GM20431 (cell line): Measurements from ENCODE around the gene LRCH3.

ENCODE experiments used
- in situ Hi-C: fragments of 300-500 bp; cut with MseI, MboI; formaldehyde crosslinking; loops from one replicate; pipeline ENCODE4 v1.15.0; 2020; ENCODE audit warnings: low sequenced_read_pairs; ENCODE audit not compliant: unreplicated experiment

LRCH3 gene

GRCh38 chr3:197830308-197830966 lies 39.4 kb downstream of the LRCH3 start:
- in situ Hi-C loops = no loop called here

- in situ Hi-C loops = no loop called here
Observed at GRCh38 chr3:197830967-197831313, 39.9 kb downstream of the LRCH3 start.

- in situ Hi-C loops = no loop called here
Observed at GRCh38 chr3:197833930-197834715, 43.1 kb downstream of the LRCH3 start.

- in situ Hi-C loops = no loop called here
Observed at GRCh38 chr3:197835509-197835908, 44.5 kb downstream of the LRCH3 start.

- in situ Hi-C loops = no loop called here
Observed at GRCh38 chr3:197836244-197836643, 45.2 kb downstream of the LRCH3 start.

GRCh38 chr3:197837282-197837681 lies 46.2 kb downstream of the LRCH3 start:
- in situ Hi-C loops = no loop called here

- in situ Hi-C loops = no loop called here
Observed at GRCh38 chr3:197841789-197842188, 50.7 kb downstream of the LRCH3 start.

GRCh38 chr3:197846491-197846890 lies 55.4 kb downstream of the LRCH3 start:
- in situ Hi-C loops = no loop called here

- in situ Hi-C loops = no loop called here
Observed at GRCh38 chr3:197847866-197848401, 56.9 kb downstream of the LRCH3 start.

- in situ Hi-C loops = no loop called here
Observed at GRCh38 chr3:197854596-197855343, 63.7 kb downstream of the LRCH3 start.

GRCh38 chr3:197855571-197855970 lies 64.5 kb downstream of the LRCH3 start:
- in situ Hi-C loops = no loop called here

GRCh38 chr3:197856199-197856816 lies 65.3 kb downstream of the LRCH3 start:
- in situ Hi-C loops = no loop called here

GRCh38 chr3:197858133-197858532 lies 67.1 kb downstream of the LRCH3 start:
- in situ Hi-C loops = no loop called here

- in situ Hi-C loops = no loop called here
Observed at GRCh38 chr3:197858598-197858997, 67.5 kb downstream of the LRCH3 start.

GRCh38 chr3:197866035-197866434 lies 75.0 kb downstream of the LRCH3 start:
- in situ Hi-C loops = no loop called here

- in situ Hi-C loops = no loop called here
Observed at GRCh38 chr3:197873329-197873728, 82.3 kb downstream of the LRCH3 start.

- in situ Hi-C loops = no loop called here
Observed at GRCh38 chr3:197874064-197874463, 83.0 kb downstream of the LRCH3 start.

- in situ Hi-C loops = no loop called here
Observed at GRCh38 chr3:197874653-197875052, 83.6 kb downstream of the LRCH3 start.

- in situ Hi-C loops = no loop called here
Observed at GRCh38 chr3:197877902-197878301, 86.8 kb downstream of the LRCH3 start.

- in situ Hi-C loops = no loop called here
Observed at GRCh38 chr3:197878427-197878826, 87.4 kb downstream of the LRCH3 start.
